HepG2 (cell line): ENCODE results near the gene KLF9. TPM values are rescaled to one million over a fixed set of nuclear protein-coding genes. Genes with fewer than 3 reads are reported as not detected.

Experiments
- ATAC-seq: fragments of 200-7000 bp; cut with Tn5 transposase; 3 replicates; pipeline ENCODE4 v1.9.1; 2020; ENCODE audit warnings: mild to moderate bottlenecking, moderate library complexity
- BruUV-seq: library from RNA; stranded (reverse); fragments of 400-500 nt; replicated peaks from 2 replicates; lab custom pipeline; 2021; lab: Mats Ljungman, UMichigan
- CTCF ChIA-PET: fragments of 300-600 bp; formaldehyde crosslinking; extraction: SDS; loops from one replicate; lab custom pipeline; 2021; ENCODE audit warnings: low total read pairs, inconsistent platforms, low intra/inter-chr PET ratio; lab: Yijun Ruan, JAX
- POLR2A ChIA-PET: fragments of 350-600 bp; sonication (Branson Sonifier 250); formaldehyde crosslinking; loops from one replicate; lab custom pipeline; 2020; ENCODE audit warnings: antibody characterized with exemption, inconsistent platforms; lab: Yijun Ruan, JAX
- DNase-seq: peaks from one replicate; pipeline ENCODE4 v3.0.0-alpha.2; 2015; ENCODE audit warnings: low spot score
- FAIRE-seq: peaks from 3 replicates; lab custom pipeline; 2011; peaks lifted over from hg19 to GRCh38; lab: Jason Lieb, UNC
- H2AFZ ChIP-seq: one replicate; pipeline ENCODE4 v1.6.1; 2011; ENCODE audit warnings: low read length, inconsistent platforms
- H3K27ac ChIP-seq: fragments of 300-600 bp; 3 replicates; pipeline ENCODE4 v1.8.0; 2011; ENCODE audit warnings: mixed run types, mild to moderate bottlenecking, mixed read lengths, low read length, inconsistent platforms; ENCODE audit not compliant: insufficient read depth; ENCODE audit errors: extremely low read length
- H3K27me3 ChIP-seq, 2 experiments: fragments of 200-600 bp in 1 of 2; 2 replicates in 1 of 2; 3 replicates in 1 of 2; pipeline versions ENCODE4 v1.6.0 to v1.8.0; 2011; ENCODE audit warnings: low read length in 2 of 2, mild to moderate bottlenecking in 2 of 2, moderate library complexity in 2 of 2, inconsistent platforms in 1 of 2; ENCODE audit not compliant: insufficient read depth in 2 of 2, control insufficient read depth in 1 of 2
- H3K36me3 ChIP-seq, 2 experiments: fragments of 200-600 bp in 1 of 2; replicated peaks in 1 of 2; 2 replicates in 1 of 2; 3 replicates in 1 of 2; pipeline versions ENCODE4 v1.5.1 to v1.8.0; 2011; ENCODE audit warnings: low read length in 2 of 2, inconsistent platforms in 1 of 2; ENCODE audit not compliant: insufficient read depth in 2 of 2, control insufficient read depth in 1 of 2
- H3K4me1 ChIP-seq: 2 replicates; pipeline ENCODE4 v1.5.1; 2012; ENCODE audit warnings: low read length, inconsistent platforms; ENCODE audit not compliant: insufficient read depth
- H3K4me2 ChIP-seq: 2 replicates; pipeline ENCODE4 v1.6.0; 2011; ENCODE audit warnings: low read depth, low read length, inconsistent platforms
- H3K4me3 ChIP-seq, 3 experiments: fragments of 200-600 bp in 1 of 3; sonication (generic), shearing (Covaris generic) in 1 of 3; replicated peaks in 1 of 3; 2 replicates each; pipeline ENCODE4 v1.5.1; 2011 to 2016; ENCODE audit warnings: low read length in 3 of 3, inconsistent platforms in 2 of 3, low read depth in 2 of 3, mild to moderate bottlenecking in 2 of 3, control low read depth in 1 of 3, mixed read lengths in 1 of 3; ENCODE audit not compliant: insufficient read depth in 1 of 3
- H3K79me2 ChIP-seq: one replicate; pipeline ENCODE4 v1.6.1; 2011; ENCODE audit warnings: low read length, inconsistent platforms; ENCODE audit not compliant: insufficient read depth
- H3K9ac ChIP-seq: 2 replicates; pipeline ENCODE4 v1.6.0; 2011; ENCODE audit warnings: mild to moderate bottlenecking, low read depth, low read length, inconsistent platforms; ENCODE audit not compliant: insufficient read depth
- H3K9me3 ChIP-seq: 2 replicates; pipeline ENCODE4 v1.5.1; 2012; ENCODE audit warnings: mild to moderate bottlenecking, low read length
- H4K20me1 ChIP-seq: 2 replicates; pipeline ENCODE4 v1.6.0; 2011; ENCODE audit warnings: inconsistent platforms, mild to moderate bottlenecking, low read length, moderate library complexity; ENCODE audit not compliant: insufficient read depth
- ADNP ChIP-seq: sonication (generic); formaldehyde crosslinking; IDR thresholded peaks from 2 replicates; pipeline ENCODE4 v1.4.0; 2020; ENCODE audit warnings: missing genetic modification reagents
- CENPBD1 ChIP-seq: sonication (generic); formaldehyde crosslinking; IDR thresholded peaks from 2 replicates; pipeline ENCODE4 v1.8.0; 2022; ENCODE audit warnings: missing genetic modification reagents, low read depth, mild to moderate bottlenecking, borderline replicate concordance
- DMAP1 ChIP-seq: IDR thresholded peaks from 2 replicates; pipeline ENCODE4 v1.6.1; 2016
- DR1 ChIP-seq: sonication (generic); formaldehyde crosslinking; IDR thresholded peaks from 2 replicates; pipeline ENCODE4 v1.8.0; 2021; ENCODE audit warnings: mild to moderate bottlenecking, missing genetic modification reagents, inconsistent platforms
- FOXM1 ChIP-seq: sonication (generic); formaldehyde crosslinking; IDR thresholded peaks from 2 replicates; pipeline ENCODE4 v1.5.0; 2020; ENCODE audit warnings: missing genetic modification reagents
- HNRNPH1 ChIP-seq: fragments of 200-400 bp; formaldehyde crosslinking; optimal IDR thresholded peaks from 2 replicates; pipeline ENCODE3; 2017; ENCODE audit warnings: mild to moderate bottlenecking, low read depth, low read length
- IKZF5 ChIP-seq: IDR thresholded peaks from 2 replicates; pipeline ENCODE4 v1.6.1; 2018; ENCODE audit warnings: missing genetic modification reagents, mild to moderate bottlenecking, missing compliant biosample characterization
- NCOA2 ChIP-seq: sonication (generic); formaldehyde crosslinking; IDR thresholded peaks from 2 replicates; pipeline ENCODE4 v1.8.0; 2022; ENCODE audit warnings: inconsistent platforms
- NONO ChIP-seq, 2 experiments: fragments of 450-650 bp in 1 of 2; sonication (generic) in 1 of 2; formaldehyde crosslinking in 1 of 2; IDR thresholded peaks in 1 of 2; conservative IDR thresholded peaks in 1 of 2; 2 replicates each; pipeline versions ENCODE4 v1.6.1 to v1.8.0; 2017 to 2022; ENCODE audit warnings: mild to moderate bottlenecking in 1 of 2, missing genetic modification reagents in 1 of 2, moderate library complexity in 1 of 2
- ZFP36L2 ChIP-seq: sonication (generic); formaldehyde crosslinking; IDR thresholded peaks from 2 replicates; pipeline ENCODE4 v1.4.0; 2020; ENCODE audit warnings: missing genetic modification reagents
- ZSCAN29 ChIP-seq: sonication (generic); formaldehyde crosslinking; conservative IDR thresholded peaks from 2 replicates; pipeline ENCODE4 v1.4.0; 2020; ENCODE audit warnings: mild to moderate bottlenecking, missing genetic modification reagents
- WGBS: methylation state at CpG from one replicate; pipeline ENCODE4 v1.1.6; 2017; ENCODE audit warnings: low lambda C conversion rate; 5-methylcytosine and 5-hydroxymethylcytosine counted together
- in situ Hi-C: cut with HindIII; loops from 2 replicates; pipeline ENCODE4 v1.10.0; 2017; ENCODE audit warnings: low pct_unique_long_range_greater_than_20kb; ENCODE audit not compliant: extremely low pct_ligation_motif_present
- intact Hi-C: fragments of 100-400 bp; cut with micrococcal nuclease; formaldehyde crosslinking; loops from one replicate; pipeline ENCODE4 v1.10.0; 2022; ENCODE audit not compliant: unreplicated experiment
- polyA plus RNA-seq, 8 experiments: library from polyadenylated mRNA; depleted of rRNA in 3 of 8; stranded (reverse) in 7 of 8; unstranded in 1 of 8; fragments of >200 nt; fragmentation: Illumina TruSeq in 4 of 8; extraction: Trizol in 4 of 8; gene quantifications; 2 replicates each; pipeline versions ENCODE4 v1.2.1 to v1.2.3, GENCODE V29; 2011 to 2016; ENCODE audit warnings: low read depth in 4 of 8, missing spikeins in 1 of 8, mixed read lengths in 1 of 8; ENCODE audit not compliant: insufficient read depth in 1 of 8
- total RNA-seq, 5 experiments: library from RNA; depleted of rRNA; stranded (reverse); fragments of >200 nt; fragmentation: Illumina TruSeq; extraction: Trizol; gene quantifications; 2 replicates each; pipeline ENCODE4 v1.2.3, GENCODE V29; 2016; ENCODE audit warnings: low read depth in 1 of 5
- TF ChIP-seq, protein P1 (sequence below): sonication (generic); formaldehyde crosslinking; IDR thresholded peaks from 2 replicates; pipeline ENCODE4 v1.4.0; 2020; ENCODE audit warnings: missing genetic modification reagents, borderline replicate concordance

Gene KLF9
- total and polyA plus RNA-seq, 2 of the 13 experiments (the other 11 are each of a cell fraction or from before 2014, with no cell fraction given) = 5.7 to 7.2 TPM

- DNase-seq (no peak), FAIRE-seq (no peak), ATAC-seq (no peak)
- Histone ChIP-seq H3K36me3 (no peaks in the 10 kb centered on the region), H3K4me1 (peaks cover 55% of the 10 kb centered on the region), H3K4me2 (no peak overlapping the region), H3K27ac (no peak overlapping the region), H2AFZ (no peak overlapping the region), H3K9ac (no peak overlapping the region), H3K4me3 (no peak overlapping the region), H3K79me2 (peaks cover 84% of the 10 kb centered on the region), H3K27me3 (peaks cover 0 to 9% of the 10 kb centered on the region in 2 experiments; a peak in 2 of 5 replicates), H4K20me1 (peaks cover 36% of the 10 kb centered on the region; the same call in 1 of the 2 replicates), H3K9me3 (no peaks in the 10 kb centered on the region)
- no TSS peak for BruUV-seq
- CTCF ChIA-PET = no interaction called here
- POLR2A ChIA-PET = interaction anchor here (1.5 kb wide), 1 partner anchor 12 kb away, joined by 5 read pairs; no protein-coding TSS in a partner anchor
- TF ChIP-seq CENPBD1 (CRISPR knock-in tag) (no peak), IKZF5 (CRISPR knock-in tag) (no peak), DR1 (CRISPR knock-in tag) (no peak), ZFP36L2 (no peak), ZSCAN29 (CRISPR knock-in tag) (no peak)
- intact Hi-C loops = no loop called here
- in situ Hi-C loops = no loop called here
- 98% methylated on average over 5 of the region's 5 CpGs for WGBS
These were observed 5.9 kb downstream of the KLF9 start for GRCh38 chr9:70408393-70409040.

GRCh38 chr9:70407081-70407503, 7.4 kb downstream of the KLF9 start:
- ATAC-seq (no peak), FAIRE-seq (no peak), DNase-seq (no peak)
- in situ Hi-C loops (no loop called here), intact Hi-C loops (no loop called here)
- POLR2A ChIA-PET = interaction anchor here (1.4 to 1.5 kb wide), 2 partner anchors 12 to 14 kb away, joined by 4 to 5 read pairs; no protein-coding TSS in a partner anchor
- Histone ChIP-seq H3K4me2 (no peak overlapping the region), H3K9ac (no peak overlapping the region), H3K9me3 (no peaks in the 10 kb centered on the region), H4K20me1 (peaks cover 42% of the 10 kb centered on the region; the same call in 1 of the 2 replicates), H3K4me1 (peaks cover 56% of the 10 kb centered on the region), H3K27me3 (peaks cover 0 to 4% of the 10 kb centered on the region in 2 experiments; a peak in 1 of 5 replicates), H3K4me3 (no peak overlapping the region), H2AFZ (no peak overlapping the region), H3K36me3 (no peaks in the 10 kb centered on the region), H3K79me2 (peaks cover 87% of the 10 kb centered on the region), H3K27ac (no peak overlapping the region)
- 87% methylated on average over 4 of the region's 4 CpGs for WGBS
- CTCF ChIA-PET = no interaction called here
- BruUV-seq = no TSS peak
- TF ChIP-seq, protein P1, sequence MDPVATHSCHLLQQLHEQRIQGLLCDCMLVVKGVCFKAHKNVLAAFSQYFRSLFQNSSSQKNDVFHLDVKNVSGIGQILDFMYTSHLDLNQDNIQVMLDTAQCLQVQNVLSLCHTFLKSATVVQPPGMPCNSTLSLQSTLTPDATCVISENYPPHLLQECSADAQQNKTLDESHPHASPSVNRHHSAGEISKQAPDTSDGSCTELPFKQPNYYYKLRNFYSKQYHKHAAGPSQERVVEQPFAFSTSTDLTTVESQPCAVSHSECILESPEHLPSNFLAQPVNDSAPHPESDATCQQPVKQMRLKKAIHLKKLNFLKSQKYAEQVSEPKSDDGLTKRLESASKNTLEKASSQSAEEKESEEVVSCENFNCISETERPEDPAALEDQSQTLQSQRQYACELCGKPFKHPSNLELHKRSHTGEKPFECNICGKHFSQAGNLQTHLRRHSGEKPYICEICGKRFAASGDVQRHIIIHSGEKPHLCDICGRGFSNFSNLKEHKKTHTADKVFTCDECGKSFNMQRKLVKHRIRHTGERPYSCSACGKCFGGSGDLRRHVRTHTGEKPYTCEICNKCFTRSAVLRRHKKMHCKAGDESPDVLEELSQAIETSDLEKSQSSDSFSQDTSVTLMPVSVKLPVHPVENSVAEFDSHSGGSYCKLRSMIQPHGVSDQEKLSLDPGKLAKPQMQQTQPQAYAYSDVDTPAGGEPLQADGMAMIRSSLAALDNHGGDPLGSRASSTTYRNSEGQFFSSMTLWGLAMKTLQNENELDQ (CRISPR knock-in tag) = no peak
- TF ChIP-seq NONO (IDR thresholded peaks at IDR 0.05) (no peak), NONO (CRISPR knock-in tag; conservative IDR thresholded peaks at IDR 0.05) (no peak), ADNP (no peak), DMAP1 (CRISPR knock-in tag) (no peak), ZSCAN29 (CRISPR knock-in tag) (no peak), NCOA2 (no peak), FOXM1 (CRISPR knock-in tag) (no peak), HNRNPH1 (no peak)
